Skeletal muscle tissue (tissue), 4 donors: ENCODE data around the gene TAGLN3. TPM values are rescaled to one million over a fixed set of nuclear protein-coding genes. Genes with fewer than 3 reads are reported as not detected.

Experiments used
- H3K27ac ChIP-seq: one replicate; pipeline ENCODE4 v1.7.0; 2013; ENCODE audit warnings: mild to moderate bottlenecking, low read depth, low read length, inconsistent platforms
- H3K27me3 ChIP-seq, 3 donors: one replicate each; pipeline ENCODE4 v1.7.0; 2013; ENCODE audit warnings: low read length in 3 of 3; ENCODE audit not compliant: control insufficient read depth in 3 of 3, insufficient read depth in 3 of 3
- H3K36me3 ChIP-seq, 3 donors: one replicate each; pipeline ENCODE4 v1.7.0; 2013; ENCODE audit warnings: low read length in 3 of 3; ENCODE audit not compliant: control insufficient read depth in 3 of 3, insufficient read depth in 3 of 3
- H3K4me1 ChIP-seq, 3 donors: one replicate each; pipeline ENCODE4 v1.7.0; 2013; ENCODE audit warnings: low read length in 3 of 3, mild to moderate bottlenecking in 3 of 3; ENCODE audit not compliant: control insufficient read depth in 3 of 3, insufficient read depth in 3 of 3
- H3K4me3 ChIP-seq, 3 donors: one replicate each; pipeline ENCODE4 v1.7.0; 2013; ENCODE audit warnings: low read length in 3 of 3
- H3K9ac ChIP-seq, 3 donors: one replicate each; pipeline ENCODE4 v1.7.0; 2013; ENCODE audit warnings: low read length in 3 of 3, mild to moderate bottlenecking in 3 of 3, moderate library complexity in 2 of 3, low read depth in 1 of 3
- H3K9me3 ChIP-seq, 3 donors: one replicate each; pipeline ENCODE4 v1.7.0; 2013; ENCODE audit warnings: low read length in 3 of 3; ENCODE audit not compliant: control insufficient read depth in 3 of 3
- total RNA-seq: library from RNA; depleted of rRNA; stranded (reverse); fragments of >200 nt; gene quantifications from one replicate; pipeline ENCODE4 v1.2.3, GENCODE V29; 2014
- donor health status: Osteomylitis.

Gene TAGLN3
- total RNA-seq, 1 donor from 2014 or later, result 0.52 TPM

GRCh38 chr3:112061152-112061551 lies 62.4 kb downstream of the TAGLN3 start:
- H3K9ac ChIP-seq, result no peak overlapping the region
- H3K27ac ChIP-seq, result no peak overlapping the region
- no peak overlapping the region for H3K4me3 ChIP-seq
- H3K27me3 ChIP-seq, result no peaks in the 10 kb centered on the region
- H3K9me3 ChIP-seq, result no peaks in the 10 kb centered on the region
- no peaks in the 10 kb centered on the region for H3K36me3 ChIP-seq
- no peaks in the 10 kb centered on the region for H3K4me1 ChIP-seq

Other genes starting within 250 kb of the TAGLN3 start
- 54.3 TPM for gene PHLDB2, start 139.7 kb upstream of the TAGLN3 start, total RNA-seq
- 25.1 TPM for gene ABHD10, start 19.9 kb upstream of the TAGLN3 start, total RNA-seq
- not detected for gene TMPRSS7, start 35.8 kb downstream of the TAGLN3 start, total RNA-seq
- gene C3orf52, start 87.5 kb downstream of the TAGLN3 start, total RNA-seq, result 3.7 TPM
- gene GCSAM, start 134.3 kb downstream of the TAGLN3 start, total RNA-seq, result 0.52 TPM